Activated CD4-positive, alpha-beta T cell treated with anti-CD3 and anti-CD28 coated beads for 1 hour (primary cell): ENCODE measurements around the gene CUBN.

ENCODE experiments used
- DNase-seq: peaks from one replicate; pipeline ENCODE4 v3.0.0-alpha.2; 2020

The CUBN gene

DNA sequence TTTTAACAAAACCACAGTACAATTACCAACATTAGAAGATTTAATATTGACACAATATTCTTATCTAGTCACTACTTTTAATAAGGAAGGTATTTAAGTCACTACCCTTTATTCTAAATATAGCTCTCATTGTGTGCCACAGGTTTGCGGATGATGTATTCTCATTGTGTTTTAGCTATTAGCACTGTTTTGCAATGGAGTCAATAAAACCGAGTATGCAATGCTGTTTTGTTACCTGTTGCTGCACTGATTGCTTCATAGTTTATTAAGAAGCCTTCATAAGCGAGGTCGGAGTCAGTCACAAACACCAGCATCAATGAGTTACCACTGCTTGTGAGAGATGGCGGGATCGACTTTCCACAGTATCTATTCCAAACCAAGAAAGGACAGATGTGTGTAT, 64.3 kb downstream of the CUBN start:
- DNase-seq: no peak

- DNase-seq: no peak
These were observed 65.2 kb downstream of the CUBN start for GRCh38 chr10:17064435-17064834.

DNA sequence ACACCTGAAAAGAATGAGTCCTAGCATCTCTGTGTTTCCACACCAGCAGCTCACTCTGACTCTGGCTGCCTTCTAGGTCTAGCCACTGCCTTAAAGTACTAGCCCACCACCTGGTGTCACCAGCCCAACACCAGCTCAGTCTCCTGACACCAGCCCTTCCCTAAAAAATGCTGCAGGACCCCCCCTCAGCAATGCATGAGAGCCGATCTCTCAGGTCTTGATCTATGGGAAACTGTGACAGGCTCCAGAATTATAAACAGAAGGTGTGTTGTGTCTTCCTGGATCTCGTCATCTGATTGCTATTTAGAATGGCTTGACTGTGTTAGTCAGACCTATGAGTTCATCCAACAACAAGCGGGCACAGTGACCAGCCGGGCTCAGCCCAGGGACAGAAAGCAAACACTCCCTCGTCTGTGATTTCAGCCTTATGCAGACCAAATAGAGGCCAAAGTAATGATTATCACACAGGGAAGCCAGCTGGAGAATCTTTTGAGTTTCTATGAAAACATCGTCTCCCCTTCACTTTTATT, 66.6 kb downstream of the CUBN start:
- DNase-seq: no peak

GRCh38 chr10:17062493-17062892, 67.1 kb downstream of the CUBN start:
- DNase-seq: no peak

DNA sequence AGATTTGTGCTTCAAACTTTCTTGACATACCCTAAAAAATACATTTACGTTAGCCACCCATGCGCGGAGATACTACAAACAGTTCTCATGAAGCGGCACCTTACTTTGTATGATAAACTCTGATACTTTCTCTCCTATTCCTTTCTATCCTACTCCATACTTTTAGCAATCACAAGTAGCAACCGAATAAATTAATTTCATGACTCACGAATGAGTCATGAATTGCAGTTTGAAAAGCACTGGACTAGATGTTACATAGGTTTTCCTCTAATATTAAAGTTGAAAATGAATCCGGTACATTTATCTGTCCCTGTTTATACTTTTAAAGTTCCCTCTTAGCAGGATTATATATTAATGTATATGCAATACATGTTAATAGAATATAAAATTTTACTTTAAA, 67.6 kb downstream of the CUBN start:
- DNase-seq: no peak

DNA sequence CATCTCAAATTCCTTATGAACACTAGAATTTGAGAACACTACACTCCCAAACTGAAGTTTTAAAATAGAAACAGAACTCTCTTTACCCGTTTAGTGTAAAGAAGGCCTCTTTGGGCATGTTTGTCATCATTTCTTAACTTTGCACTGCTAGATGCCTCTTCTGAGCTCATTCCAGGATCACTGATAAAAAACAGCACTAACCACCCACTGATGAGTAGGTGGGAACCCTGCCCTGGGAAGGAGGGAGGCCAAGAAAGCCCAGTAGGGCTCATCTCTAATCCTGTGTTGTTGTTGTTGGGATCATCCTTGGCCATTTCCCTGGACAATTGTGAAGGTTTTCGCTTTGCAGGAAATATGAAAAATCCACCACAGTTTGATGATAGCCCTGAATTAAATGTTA, 68.2 kb downstream of the CUBN start:
- DNase-seq: no peak

GRCh38 chr10:17060289-17060688, 69.3 kb downstream of the CUBN start:
- no peak for DNase-seq

DNA sequence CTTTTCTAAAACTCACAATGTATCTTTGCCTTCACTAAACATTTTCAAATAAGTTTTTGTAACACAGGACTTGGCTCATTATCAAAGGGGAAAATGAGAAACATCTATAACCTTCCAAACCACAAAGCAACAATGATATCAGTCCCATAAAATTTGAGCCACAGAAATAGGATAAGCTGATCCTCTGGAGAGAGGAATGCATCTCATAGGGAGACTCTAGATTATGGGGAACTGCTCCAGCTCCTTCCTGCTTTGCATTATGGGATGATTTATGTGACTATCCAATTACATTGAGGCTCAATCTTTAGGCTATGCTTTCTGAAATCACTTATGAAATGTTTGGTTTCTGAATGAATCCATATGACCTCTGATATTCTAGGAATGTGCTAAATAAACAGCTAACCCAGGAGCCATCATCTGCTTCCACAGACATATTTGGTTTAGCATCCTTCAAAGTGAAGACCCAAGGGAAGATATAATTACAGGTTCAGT, 70.4 kb downstream of the CUBN start:
- DNase-seq: no peak

DNA sequence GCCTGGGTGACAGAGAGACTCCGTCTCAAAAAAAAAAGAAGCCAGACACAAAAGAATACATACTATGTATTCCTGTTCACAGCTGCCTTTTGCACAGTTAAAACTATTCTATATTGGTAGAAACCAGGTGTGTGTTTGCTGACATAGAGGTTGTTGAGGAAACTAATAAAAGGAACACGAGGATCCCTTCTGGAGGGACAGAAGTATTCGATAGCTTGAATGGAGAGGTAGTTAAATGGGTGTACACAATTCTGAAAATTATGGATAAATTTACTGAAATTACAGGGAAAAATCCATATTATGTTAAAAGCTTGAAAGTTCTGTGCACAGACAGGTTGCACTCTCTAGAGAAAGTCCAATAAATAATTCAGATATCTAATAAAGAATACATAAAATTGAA, 71.5 kb downstream of the CUBN start:
- DNase-seq: no peak

- DNase-seq: no peak
These were observed 72.7 kb downstream of the CUBN start for GRCh38 chr10:17056781-17057428.

- DNase-seq: no peak
These were observed 76.1 kb downstream of the CUBN start for GRCh38 chr10:17053513-17053912.

DNA sequence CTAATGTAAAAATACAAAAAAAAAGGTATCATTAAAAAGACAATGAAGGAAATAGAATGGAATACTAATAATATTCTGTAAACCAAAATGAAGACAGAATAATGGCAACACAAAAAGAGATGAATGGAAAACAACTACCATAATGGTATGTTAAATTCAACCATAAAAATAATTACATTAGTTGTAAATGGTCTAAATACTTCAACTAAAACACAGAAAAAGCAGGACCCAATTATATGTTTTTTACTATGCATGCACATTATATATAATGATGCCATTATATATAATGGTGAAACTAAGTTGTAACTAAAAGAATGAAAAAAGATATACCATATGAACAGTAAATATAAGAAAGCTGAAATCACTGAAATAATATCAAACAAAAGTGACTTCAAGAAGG, 76.5 kb downstream of the CUBN start:
- DNase-seq: no peak

GRCh38 chr10:17051851-17052250, 77.8 kb downstream of the CUBN start:
- DNase-seq: no peak

DNA sequence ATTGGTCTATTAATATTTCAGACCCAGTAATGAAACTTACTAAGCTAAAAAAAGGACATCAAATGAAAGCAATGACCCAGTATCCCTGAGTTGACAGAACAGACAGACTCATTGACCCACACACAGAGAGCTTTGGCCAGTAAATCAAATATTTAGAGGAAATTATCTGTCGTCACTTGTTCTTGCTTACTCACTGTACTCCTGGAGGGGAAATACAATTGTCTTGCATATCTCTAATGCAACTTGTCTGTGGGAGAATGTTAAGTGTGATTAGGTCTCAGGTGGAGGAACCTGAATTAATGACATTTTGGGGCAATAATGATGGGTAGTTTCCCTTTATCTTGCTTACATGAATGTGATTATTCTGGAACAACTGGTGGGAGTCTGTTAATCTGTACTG, 80.4 kb downstream of the CUBN start:
- no peak for DNase-seq

- no peak for DNase-seq
These were observed 81.7 kb downstream of the CUBN start for GRCh38 chr10:17047908-17048307.

DNA sequence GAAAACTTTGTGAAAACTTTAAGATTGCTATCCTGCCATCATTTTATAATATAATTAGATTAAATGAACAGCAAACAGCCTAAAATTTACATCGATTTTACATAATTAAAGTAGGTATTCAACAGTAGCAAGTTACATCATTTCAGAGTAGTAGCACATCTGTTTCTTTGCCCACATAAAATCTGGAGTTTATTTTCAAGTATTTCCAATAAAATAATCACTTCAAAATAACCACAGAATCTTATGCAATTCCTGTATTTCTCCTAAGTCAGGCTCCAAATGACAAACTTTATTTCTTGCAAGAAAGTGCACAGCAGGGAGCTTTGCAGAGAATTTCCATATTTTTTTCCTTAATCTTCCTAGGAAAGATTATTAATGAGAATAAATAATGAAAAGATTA, 82.6 kb downstream of the CUBN start:
- no peak for DNase-seq

GRCh38 chr10:17043586-17043985, 86.0 kb downstream of the CUBN start:
- DNase-seq: no peak

DNA sequence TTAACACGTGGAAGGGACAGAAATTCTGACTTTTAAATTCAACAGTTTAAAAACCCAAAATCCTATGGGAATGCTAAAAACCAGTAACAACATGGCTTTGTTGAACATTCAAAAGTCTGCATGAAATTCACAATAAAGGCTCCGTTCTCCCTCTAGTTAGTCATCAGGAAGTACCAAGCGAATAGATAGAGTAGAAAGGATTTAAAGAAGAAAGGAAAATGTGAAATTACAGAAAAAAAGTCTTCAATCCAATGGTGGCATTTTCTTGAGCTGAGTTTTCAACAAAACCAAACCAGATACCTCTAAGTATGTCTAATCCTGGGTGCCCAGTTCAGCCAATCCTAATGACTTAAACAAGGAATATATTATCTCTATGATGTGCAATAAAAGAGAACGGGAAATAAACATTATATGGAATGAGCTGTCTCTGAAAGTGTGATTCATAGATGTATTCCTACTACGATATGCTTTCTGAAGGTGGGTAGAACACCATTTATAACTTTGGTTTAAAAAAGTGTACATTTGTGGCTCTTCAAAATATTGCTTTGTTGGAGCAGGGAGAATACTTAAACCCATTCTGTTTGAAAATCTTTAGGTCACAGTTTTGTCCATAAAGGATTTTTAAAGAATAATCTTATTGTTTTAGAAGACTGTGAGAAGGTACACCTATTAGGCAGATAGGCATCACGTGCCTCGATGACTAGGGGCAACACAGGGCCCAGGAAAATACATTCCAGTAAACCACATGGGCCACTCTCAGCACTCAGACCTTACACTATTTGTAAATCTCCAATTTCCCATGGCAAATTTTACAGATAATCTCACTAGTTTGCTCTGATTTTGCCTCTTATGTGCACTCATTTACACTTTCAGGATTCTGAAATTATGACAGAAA, 87.7 kb downstream of the CUBN start:
- no peak for DNase-seq

DNA sequence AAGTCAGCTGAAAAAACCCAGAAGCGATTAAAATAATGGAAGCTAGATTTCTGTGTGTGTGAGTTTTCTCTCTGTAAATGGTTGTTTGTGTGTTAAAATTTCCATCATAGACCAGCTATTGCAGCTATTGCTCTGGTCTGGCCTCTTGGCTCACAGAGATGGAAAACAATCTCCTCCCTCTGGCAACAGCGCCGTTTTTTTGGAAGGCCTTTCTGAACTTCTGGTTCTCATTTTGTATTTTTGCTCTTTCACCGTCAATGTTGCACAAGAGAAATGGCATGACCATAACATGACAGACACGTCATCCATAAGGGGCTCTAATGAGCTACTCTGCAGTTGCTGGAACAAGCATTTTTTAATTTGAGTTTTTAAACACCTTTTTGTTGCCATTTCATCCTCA, 91.0 kb downstream of the CUBN start:
- no peak for DNase-seq

DNA sequence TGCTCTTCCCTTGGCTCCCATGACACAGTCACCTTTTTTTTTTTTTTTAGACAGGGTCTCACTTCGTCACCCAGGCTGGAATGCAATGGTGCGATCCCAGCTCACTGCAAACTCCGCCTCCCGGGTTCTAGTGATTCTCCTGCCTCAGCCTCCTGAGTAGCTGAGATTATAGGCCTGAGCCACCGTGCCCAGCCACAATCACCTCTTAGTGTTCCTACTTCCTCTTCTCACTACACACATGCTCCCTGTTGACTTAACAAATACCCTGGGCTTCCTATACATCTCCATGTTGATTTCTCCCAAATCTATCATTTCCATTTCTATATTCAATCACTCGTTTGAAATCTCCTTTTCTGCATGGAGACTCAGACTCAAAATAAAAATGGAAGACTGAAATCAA, 91.7 kb downstream of the CUBN start:
- no peak for DNase-seq

GRCh38 chr10:17035446-17035845, 94.2 kb downstream of the CUBN start:
- no peak for DNase-seq

DNA sequence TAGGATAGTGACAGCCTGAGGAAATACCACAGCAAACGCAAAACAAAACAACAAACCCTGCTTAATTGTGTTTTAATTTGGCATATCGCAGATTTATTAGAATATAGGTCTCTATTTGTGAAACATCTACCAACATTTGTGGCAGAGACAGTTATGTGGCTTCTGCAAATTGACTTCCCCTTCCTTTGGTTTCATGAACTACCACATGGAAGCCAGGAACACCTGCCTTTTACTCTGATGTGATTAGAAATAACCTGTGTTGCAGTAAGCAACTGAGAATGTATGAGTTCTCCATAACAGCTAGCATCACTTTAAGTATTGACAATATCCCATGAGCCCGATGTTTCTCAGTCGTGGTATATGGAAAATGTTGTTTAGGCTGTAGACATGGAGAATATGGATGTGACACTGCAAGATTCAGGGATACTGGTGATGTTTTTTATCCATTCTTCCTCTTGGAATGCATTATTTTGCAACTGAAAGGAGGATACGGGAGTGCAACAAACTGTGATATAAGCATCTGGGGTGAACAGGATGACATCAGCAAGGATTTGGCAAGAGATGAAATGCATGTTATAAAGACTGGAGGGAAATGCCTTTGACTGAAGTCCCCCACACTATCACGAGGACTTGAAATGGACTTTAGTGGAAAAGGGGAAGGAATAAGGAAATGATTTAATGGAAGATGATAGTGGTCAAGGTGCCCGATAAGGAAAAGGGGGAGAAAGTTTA, 95.9 kb downstream of the CUBN start:
- no peak for DNase-seq
